AG09319 (cell line): ENCODE data around the gene CUX1.
A peak's percentile ranks its signal among the peaks of the same experiment; 100 is the strongest.

Experiments
- DNase-seq: peaks from one replicate; pipeline ENCODE4 v3.0.0-alpha.2; 2010; ENCODE audit warnings: low read depth; ENCODE audit errors: extremely low read depth
- CTCF ChIP-seq: IDR thresholded peaks from 2 replicates; pipeline ENCODE4 v1.5.1; 2011; ENCODE audit warnings: low read depth, mild to moderate bottlenecking, inconsistent platforms, low read length, moderate library complexity

The CUX1 gene

GRCh38 chr7:102119925-102120324, 302.5 kb downstream of the CUX1 start:
- no peak for TF ChIP-seq CTCF
- DNase-seq = no peak

DNA sequence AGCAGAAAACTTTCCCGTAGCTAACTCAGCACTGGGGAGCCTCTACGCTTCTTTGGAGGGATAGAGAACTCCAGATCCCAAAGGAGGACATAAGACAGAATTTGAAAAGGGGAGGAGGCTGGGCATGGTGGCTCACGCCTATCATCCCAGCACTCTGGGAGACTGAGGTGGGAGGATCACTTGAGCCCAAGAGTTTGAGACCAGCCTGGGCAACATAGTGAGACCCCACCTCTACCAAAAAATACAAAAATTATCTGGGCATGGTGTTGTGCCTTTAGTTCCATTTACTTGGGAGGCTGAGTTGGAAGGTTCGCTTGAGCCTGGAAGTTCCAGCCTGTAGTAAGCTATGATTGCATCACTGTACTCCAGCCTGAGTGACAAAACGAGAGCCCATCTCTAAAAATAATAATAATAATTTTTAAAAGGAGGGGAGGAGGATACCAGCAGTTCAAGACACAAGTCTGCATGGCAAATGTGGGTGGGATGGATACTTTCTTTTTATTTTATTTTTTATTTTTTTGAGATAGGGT, 303.3 kb downstream of the CUX1 start:
- no peak for TF ChIP-seq CTCF

GRCh38 chr7:102122026-102122425, 304.6 kb downstream of the CUX1 start:
- no peak for TF ChIP-seq CTCF
- no peak for DNase-seq

More for the DNA sequence above, 303.3 kb downstream of the CUX1 start:
- no peak for DNase-seq

GRCh38 chr7:102125127-102125596, 307.7 kb downstream of the CUX1 start:
- DNase-seq = no peak

DNA sequence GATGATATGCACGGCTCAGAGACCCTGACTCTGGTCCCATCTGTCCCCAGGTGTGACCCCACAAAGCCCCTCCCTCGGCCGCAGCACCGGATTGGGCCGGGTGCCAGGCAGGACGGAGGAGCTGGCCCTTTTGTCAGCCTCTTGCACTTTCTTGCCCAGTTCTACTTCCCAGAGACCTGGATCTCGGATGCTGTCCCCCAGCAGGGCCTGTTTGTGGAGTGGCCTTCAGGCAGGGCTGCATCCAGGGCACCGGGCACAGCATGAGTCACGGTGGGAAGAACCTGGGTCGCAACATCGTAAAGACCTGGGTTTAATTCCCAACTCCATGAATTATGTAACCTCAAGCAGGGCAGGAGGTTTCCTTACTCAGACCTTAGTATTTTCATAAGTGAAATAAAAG, 310.9 kb downstream of the CUX1 start:
- DNase-seq = no peak
- no peak for TF ChIP-seq CTCF

More at GRCh38 chr7:102125127-102125596, 307.7 kb downstream of the CUX1 start:
- TF ChIP-seq CTCF = peak; percentile 31

GRCh38 chr7:102129636-102130370, 312.4 kb downstream of the CUX1 start:
- DNase-seq = no peak
- TF ChIP-seq CTCF = no peak

DNA sequence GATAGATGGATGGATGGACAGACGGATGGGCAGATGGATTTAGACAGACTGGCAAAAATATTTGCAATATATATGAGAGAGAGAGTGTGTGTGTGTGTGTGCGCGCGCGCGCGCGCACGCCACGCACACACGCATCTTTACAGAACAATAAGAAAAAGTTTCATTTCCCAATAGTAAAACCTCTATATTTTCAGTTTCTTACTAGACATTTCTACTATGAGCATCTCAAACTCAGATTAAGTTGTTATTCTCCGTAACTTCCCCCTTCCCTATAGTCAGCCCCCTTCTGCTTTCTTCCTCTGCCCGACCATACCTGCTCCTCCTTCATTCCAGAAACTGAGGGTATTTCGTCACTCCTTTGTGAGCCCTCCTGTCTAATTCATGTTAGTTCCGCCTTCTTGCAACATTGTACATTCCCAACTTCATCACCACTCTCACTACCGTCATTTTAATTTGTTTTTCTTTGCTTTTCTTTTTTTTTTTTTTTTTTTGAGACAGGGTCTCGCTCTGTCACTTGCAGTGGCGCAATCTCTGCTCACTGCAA, 314.9 kb downstream of the CUX1 start:
- no peak for DNase-seq

More for the DNA sequence above, 314.9 kb downstream of the CUX1 start:
- TF ChIP-seq CTCF = no peak
